Measurements from ENCODE around the gene PREX1. TPM values are rescaled to one million over a fixed set of nuclear protein-coding genes. Genes with fewer than 3 reads are reported as not detected.

Gene PREX1
- total and polyA plus RNA-seq, 2 donors (not counting 3 experiments of a cell fraction or from before 2014, with no cell fraction given) = 51.3 to 72.9 TPM

DNA sequence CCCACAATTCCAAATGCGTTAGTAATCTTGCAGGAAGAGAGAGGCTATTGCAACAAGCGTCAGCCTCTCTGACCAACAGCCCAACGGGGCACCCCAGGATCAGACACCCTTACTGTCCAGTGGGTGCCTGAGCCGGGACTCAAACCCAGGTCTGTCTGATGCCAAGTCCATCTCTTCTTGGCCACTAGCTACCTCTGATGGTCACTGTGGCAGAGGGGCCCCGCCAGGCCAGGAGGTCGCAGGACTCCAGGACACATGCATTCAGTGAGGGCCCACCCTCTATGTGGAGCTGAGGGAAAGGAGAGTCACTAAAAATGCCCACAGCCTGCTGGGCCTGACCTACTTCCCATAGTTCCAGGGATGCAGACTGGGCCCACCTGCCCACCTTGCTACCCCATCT, 83.3 kb downstream of the PREX1 start:
- no peak overlapping the region for H3K4me3 ChIP-seq (replicated peaks in 1 of 3; ENCODE audit: insufficient read depth in 1 of 3, low read depth in 1 of 3, low read length in 3 of 3)
- H3K27me3 ChIP-seq (ENCODE audit: control insufficient read depth in 2 of 2, insufficient read depth in 2 of 2, low read length in 2 of 2) = no peaks in the 10 kb centered on the region
- ChIA-PET CTCF (interaction anchor here (1.0 kb wide), 2 partner anchors 133 to 161 kb away, joined by 3 to 4 read pairs; no protein-coding TSS in a partner anchor), POLR2A (no interaction called here)
- no peak overlapping the region for H3K9ac ChIP-seq (replicated peaks; ENCODE audit: extremely low read depth, insufficient read depth, low read length)
- no peak overlapping the region for H3K27ac ChIP-seq (ENCODE audit: insufficient read depth, low read depth, low read length)
- H2AFZ ChIP-seq (ENCODE audit: low read depth, low read length) = no peak overlapping the region
- no peaks in the 10 kb centered on the region for H3K4me1 ChIP-seq (ENCODE audit: control insufficient read depth, extremely low read depth, insufficient read depth, low read length)
- no peak for FAIRE-seq
- H3K9me3 ChIP-seq (replicated peaks; ENCODE audit: control insufficient read depth, insufficient read depth, low read length) = no peaks in the 10 kb centered on the region
- TF ChIP-seq GATA2 (IDR thresholded peaks at IDR 0.05; ENCODE audit: insufficient read depth, insufficient read length, low read depth, low read length) (no peak), FOS (IDR thresholded peaks at IDR 0.05; ENCODE audit: borderline replicate concordance, insufficient read depth, low read length) (no peak), POLR2AphosphoS5 (IDR thresholded peaks at IDR 0.05; ENCODE audit: insufficient read depth, low read depth, low read length) (no peak), JUN (IDR thresholded peaks at IDR 0.05; ENCODE audit: borderline replicate concordance, insufficient read depth, insufficient read length, low read depth) (no peak), POLR2A (IDR thresholded peaks at IDR 0.05; ENCODE audit: low read depth, low read length) (no peak), EZH2 (IDR thresholded peaks at IDR 0.05; ENCODE audit: borderline replicate concordance, low read depth, low read length, severe bottlenecking) (no peak), CTCF (IDR thresholded peaks at IDR 0.05; ENCODE audit: extremely low read depth in 1 of 2, insufficient read depth in 1 of 2, low read depth in 1 of 2, low read length in 2 of 2) (no peak), MYC (IDR thresholded peaks at IDR 0.05; ENCODE audit: low read depth, low read length) (no peak)
- TF ChIP-seq, protein P1, sequence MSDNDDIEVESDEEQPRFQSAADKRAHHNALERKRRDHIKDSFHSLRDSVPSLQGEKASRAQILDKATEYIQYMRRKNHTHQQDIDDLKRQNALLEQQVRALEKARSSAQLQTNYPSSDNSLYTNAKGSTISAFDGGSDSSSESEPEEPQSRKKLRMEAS (IDR thresholded peaks at IDR 0.05; ENCODE audit: insufficient read depth, insufficient read length) = no peak
- no TSS peak for BruUV-seq (replicated peaks)
- peaks cover 27% of the 10 kb centered on the region for H3K79me2 ChIP-seq (ENCODE audit: control insufficient read depth, insufficient read depth, low read length)
- H3K36me3 ChIP-seq (ENCODE audit: control insufficient read depth in 2 of 2, extremely low read depth in 1 of 2, insufficient read depth in 2 of 2, low read length in 2 of 2) = peaks cover 10 to 33% of the 10 kb centered on the region in 2 experiments
- no peaks in the 10 kb centered on the region for H3K9me1 ChIP-seq (replicated peaks; ENCODE audit: control insufficient read depth, extremely low read depth, insufficient read depth, low read length)
- intact Hi-C loops (cut with micrococcal nuclease) = no loop called here
- H4K20me1 ChIP-seq (replicated peaks; ENCODE audit: control insufficient read depth, extremely low read depth, insufficient read depth, low read length) = no peaks in the 10 kb centered on the region
- no peak for DNase-seq (ENCODE audit: low read depth, low spot score)
- dilution Hi-C loops (cut with MboI; ENCODE audit: extremely low pct_ligation_motif_present, low sequenced_read_pairs) = no loop called here
- no peak overlapping the region for H3K4me2 ChIP-seq (ENCODE audit: insufficient read depth, low read length)
